ENCODE data around the gene MAD2L1.

GRCh38 chr4:120111745-120112144 lies 45.1 kb upstream of the MAD2L1 start:
- TF ChIP-seq, protein P1, sequence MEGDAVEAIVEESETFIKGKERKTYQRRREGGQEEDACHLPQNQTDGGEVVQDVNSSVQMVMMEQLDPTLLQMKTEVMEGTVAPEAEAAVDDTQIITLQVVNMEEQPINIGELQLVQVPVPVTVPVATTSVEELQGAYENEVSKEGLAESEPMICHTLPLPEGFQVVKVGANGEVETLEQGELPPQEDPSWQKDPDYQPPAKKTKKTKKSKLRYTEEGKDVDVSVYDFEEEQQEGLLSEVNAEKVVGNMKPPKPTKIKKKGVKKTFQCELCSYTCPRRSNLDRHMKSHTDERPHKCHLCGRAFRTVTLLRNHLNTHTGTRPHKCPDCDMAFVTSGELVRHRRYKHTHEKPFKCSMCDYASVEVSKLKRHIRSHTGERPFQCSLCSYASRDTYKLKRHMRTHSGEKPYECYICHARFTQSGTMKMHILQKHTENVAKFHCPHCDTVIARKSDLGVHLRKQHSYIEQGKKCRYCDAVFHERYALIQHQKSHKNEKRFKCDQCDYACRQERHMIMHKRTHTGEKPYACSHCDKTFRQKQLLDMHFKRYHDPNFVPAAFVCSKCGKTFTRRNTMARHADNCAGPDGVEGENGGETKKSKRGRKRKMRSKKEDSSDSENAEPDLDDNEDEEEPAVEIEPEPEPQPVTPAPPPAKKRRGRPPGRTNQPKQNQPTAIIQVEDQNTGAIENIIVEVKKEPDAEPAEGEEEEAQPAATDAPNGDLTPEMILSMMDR (IDR thresholded peaks at IDR 0.05) = no peak
- TF ChIP-seq POLR2A (IDR thresholded peaks at IDR 0.05) = no peak

Data from transverse colon (tissue), 3 donors.